Lower lobe of right lung (tissue), 2 donors: Measurements from ENCODE around the gene PRMT3. TPM values are rescaled to one million over a fixed set of nuclear protein-coding genes. Genes with fewer than 3 reads are reported as not detected.

Experiments used
- ATAC-seq, 2 donors: fragments of 200-7000 bp; cut with Tn5 transposase; one replicate each; pipeline ENCODE4 v1.9.1; 2020 to 2022; ENCODE audit warnings: mild to moderate bottlenecking in 2 of 2, moderate library complexity in 2 of 2
- DNase-seq: peaks from one replicate; pipeline ENCODE4 v3.0.0-alpha.2; 2020
- H3K27ac ChIP-seq: fragments of 200-600 bp; one replicate; pipeline ENCODE4 v1.8.0; 2022
- H3K27me3 ChIP-seq: fragments of 200-600 bp; one replicate; pipeline ENCODE4 v1.8.0; 2022; ENCODE audit warnings: low read depth
- H3K36me3 ChIP-seq: fragments of 200-600 bp; one replicate; pipeline ENCODE4 v1.8.0; 2022; ENCODE audit warnings: mild to moderate bottlenecking
- H3K4me1 ChIP-seq: fragments of 200-600 bp; one replicate; pipeline ENCODE4 v1.8.0; 2022
- H3K4me3 ChIP-seq: fragments of 200-600 bp; one replicate; pipeline ENCODE4 v1.8.0; 2022; ENCODE audit warnings: mild to moderate bottlenecking
- H3K9me3 ChIP-seq: fragments of 200-600 bp; one replicate; pipeline ENCODE4 v1.8.0; 2022
- intact Hi-C: fragments of 100-400 bp; cut with DNase I; formaldehyde crosslinking; loops from one replicate; pipeline ENCODE4 v1.11.0; 2022
- total RNA-seq: library from RNA; stranded (reverse); fragmentation: NEBNext Ultra II Directional; extraction: Animal tissue kit (Norgen Biotek cat#: 25700); gene quantifications from one replicate; pipeline ENCODE4 v1.2.1, GENCODE V29; 2021
- TF ChIP-seq, protein P1 (sequence below): fragments of 200-600 bp; IDR thresholded peaks from one replicate; pipeline ENCODE4 v1.8.0; 2022; ENCODE audit warnings: antibody characterized with exemption, mild to moderate bottlenecking
- donor health status: DM: no; HTN: yes; CAD: no; lungs with severe emphysema.

The PRMT3 gene
- total RNA-seq, 1 donor from 2014 or later: 10.6 TPM

DNA sequence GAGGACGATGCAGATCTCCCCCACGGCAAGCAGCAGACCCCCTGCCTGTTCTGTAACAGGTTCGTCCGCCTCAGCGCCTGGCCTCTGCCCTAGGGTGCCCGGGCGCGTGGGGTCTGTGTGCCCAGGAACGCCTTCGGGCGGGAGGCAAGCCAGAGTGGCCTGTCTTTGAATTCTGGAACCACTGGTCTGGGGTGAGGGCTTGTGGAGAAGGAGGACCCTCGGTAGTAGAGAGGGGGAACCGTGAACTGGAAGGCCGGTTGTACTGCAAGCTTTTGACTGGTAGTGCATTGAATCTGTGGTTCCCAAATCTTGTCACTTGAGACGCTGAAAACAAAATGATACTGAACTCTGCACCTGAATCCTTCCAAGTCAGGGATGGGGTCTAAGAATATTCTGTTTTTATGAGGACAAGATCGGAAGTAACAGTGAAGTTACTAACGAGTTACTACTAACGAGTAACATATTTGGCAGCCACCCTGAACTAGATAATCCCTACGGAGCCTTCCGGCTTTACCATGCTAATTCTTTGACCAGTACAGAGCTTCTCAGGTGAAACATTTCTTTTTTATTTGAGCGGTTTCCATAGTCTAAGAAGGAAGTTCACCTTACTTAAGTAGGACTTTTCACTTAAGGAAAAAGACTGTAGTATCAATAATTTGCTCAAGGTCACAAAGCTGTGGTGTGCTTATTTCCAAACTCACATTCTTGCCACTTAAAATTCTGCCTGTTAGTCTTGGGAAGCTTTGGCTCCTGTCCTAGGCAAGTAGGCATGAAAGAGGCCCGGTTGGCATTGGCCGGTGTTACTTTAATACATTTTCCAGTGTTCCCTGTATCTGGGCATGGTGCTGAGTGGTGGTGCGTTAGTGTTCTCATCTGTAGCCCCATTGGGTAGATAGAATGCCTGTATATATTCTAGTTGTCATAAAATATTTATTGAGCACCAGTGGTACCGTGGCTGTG, 860 bp downstream of the PRMT3 start:
- Histone ChIP-seq H3K4me3 (peak overlapping the region; percentile 94), H3K9me3 (no peaks in the 10 kb centered on the region), H3K27me3 (no peaks in the 10 kb centered on the region), H3K27ac (peak overlapping the region; percentile 94), H3K4me1 (peaks cover 19% of the 10 kb centered on the region), H3K36me3 (peaks cover 20% of the 10 kb centered on the region)
- intact Hi-C loops: no loop called here
- TF ChIP-seq, protein P1, sequence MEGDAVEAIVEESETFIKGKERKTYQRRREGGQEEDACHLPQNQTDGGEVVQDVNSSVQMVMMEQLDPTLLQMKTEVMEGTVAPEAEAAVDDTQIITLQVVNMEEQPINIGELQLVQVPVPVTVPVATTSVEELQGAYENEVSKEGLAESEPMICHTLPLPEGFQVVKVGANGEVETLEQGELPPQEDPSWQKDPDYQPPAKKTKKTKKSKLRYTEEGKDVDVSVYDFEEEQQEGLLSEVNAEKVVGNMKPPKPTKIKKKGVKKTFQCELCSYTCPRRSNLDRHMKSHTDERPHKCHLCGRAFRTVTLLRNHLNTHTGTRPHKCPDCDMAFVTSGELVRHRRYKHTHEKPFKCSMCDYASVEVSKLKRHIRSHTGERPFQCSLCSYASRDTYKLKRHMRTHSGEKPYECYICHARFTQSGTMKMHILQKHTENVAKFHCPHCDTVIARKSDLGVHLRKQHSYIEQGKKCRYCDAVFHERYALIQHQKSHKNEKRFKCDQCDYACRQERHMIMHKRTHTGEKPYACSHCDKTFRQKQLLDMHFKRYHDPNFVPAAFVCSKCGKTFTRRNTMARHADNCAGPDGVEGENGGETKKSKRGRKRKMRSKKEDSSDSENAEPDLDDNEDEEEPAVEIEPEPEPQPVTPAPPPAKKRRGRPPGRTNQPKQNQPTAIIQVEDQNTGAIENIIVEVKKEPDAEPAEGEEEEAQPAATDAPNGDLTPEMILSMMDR: no peak
- ATAC-seq: peak in 1 of 2 donors; percentile 46
- DNase-seq: no peak

DNA sequence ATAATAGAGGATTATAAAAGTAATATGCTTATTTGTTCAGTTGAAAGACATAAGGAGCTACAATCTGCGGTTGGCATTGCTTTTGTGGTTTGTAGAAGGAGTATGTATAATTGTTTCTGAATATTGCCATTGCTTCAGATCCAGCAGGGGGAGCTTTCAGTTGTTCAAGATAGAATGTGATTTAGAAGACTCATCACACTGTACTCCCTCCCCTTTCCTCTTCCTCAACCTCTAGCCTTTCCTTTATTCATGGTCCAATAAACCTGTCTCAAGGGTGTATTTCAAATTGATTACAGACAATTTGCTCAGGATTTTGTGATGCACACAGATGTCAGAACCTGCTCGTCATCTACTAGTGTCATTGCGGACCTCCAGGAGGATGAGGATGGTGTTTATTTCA, 9.8 kb downstream of the PRMT3 start:
- peaks cover 59% of the 10 kb centered on the region for H3K36me3 ChIP-seq
- H3K9me3 ChIP-seq: no peaks in the 10 kb centered on the region
- H3K27ac ChIP-seq: no peak overlapping the region
- ATAC-seq (no peak), DNase-seq (no peak)
- no peaks in the 10 kb centered on the region for H3K4me1 ChIP-seq
- TF ChIP-seq, protein P1: peak; percentile 50
- H3K4me3 ChIP-seq: no peak overlapping the region
- H3K27me3 ChIP-seq: no peaks in the 10 kb centered on the region
- intact Hi-C loops: no loop called here

DNA sequence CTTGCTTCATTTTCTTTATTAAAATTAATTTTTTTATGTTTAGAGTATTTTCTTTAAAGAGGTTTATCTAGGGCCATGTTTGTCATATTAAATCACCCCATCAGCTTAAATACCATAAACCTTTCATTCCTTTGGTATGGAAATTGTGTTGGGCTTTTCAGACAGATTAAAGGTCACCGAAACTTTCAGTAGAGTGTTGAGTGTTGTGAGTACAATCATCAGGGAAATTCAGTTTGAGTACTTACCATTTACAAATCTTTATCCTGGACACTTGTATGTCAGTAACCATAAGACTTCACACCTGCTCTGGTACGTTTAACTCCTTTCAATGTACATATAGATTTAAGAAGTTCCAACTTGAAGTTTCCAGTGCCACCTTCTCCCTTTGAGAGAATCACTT, 12.0 kb downstream of the PRMT3 start:
- DNase-seq (no peak), ATAC-seq (no peak)
- Histone ChIP-seq H3K4me1 (no peaks in the 10 kb centered on the region), H3K9me3 (no peaks in the 10 kb centered on the region), H3K27me3 (no peaks in the 10 kb centered on the region), H3K4me3 (no peak overlapping the region), H3K36me3 (peaks cover 53% of the 10 kb centered on the region), H3K27ac (no peak overlapping the region)
- TF ChIP-seq, protein P1: no peak
- intact Hi-C loops: no loop called here

DNA sequence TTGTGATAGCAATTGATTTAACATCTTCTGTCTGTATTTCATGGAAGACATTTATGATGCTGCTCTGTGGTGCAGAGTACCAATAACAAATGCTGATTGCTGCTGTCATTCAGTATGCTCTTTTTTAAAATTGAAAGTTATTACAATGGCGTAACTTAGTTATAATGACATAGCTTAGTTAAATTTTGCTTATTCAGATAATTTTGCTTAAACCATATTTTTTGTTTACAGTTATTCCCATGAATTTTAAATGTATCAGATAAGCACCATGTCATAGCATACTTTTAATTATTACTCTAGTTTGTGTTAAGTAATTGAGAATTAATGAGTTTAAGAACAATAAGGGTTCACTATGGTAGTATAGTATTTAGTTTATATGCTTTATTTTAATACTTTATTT, 15.5 kb downstream of the PRMT3 start:
- H3K4me3 ChIP-seq: no peak overlapping the region
- no peak for DNase-seq
- H3K27ac ChIP-seq: no peak overlapping the region
- no peak for ATAC-seq
- TF ChIP-seq, protein P1: no peak
- intact Hi-C loops: no loop called here
- H3K36me3 ChIP-seq: peaks cover 64% of the 10 kb centered on the region
- H3K9me3 ChIP-seq: no peaks in the 10 kb centered on the region
- no peaks in the 10 kb centered on the region for H3K4me1 ChIP-seq
- no peaks in the 10 kb centered on the region for H3K27me3 ChIP-seq

DNA sequence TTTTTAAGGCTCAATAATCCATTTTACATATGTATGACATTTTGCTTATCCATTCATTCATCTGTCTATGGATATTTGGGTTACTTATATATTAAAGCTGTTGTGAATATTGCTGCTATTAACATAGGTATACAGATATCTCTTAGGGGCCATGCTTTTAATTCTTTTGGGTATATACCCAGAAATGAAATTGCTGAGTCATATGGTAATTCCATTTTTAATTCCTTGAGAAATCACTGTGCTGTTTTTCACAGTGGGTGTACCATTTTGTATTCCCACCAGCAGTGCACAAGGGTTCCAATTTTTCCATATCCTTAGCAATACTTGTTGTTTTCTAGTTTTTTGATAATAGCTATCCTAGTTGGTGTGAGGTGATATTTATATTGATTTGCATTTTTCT, 19.0 kb downstream of the PRMT3 start:
- Histone ChIP-seq H3K4me3 (no peak overlapping the region), H3K27ac (no peak overlapping the region), H3K9me3 (no peaks in the 10 kb centered on the region), H3K27me3 (no peaks in the 10 kb centered on the region), H3K4me1 (no peaks in the 10 kb centered on the region), H3K36me3 (peaks cover 56% of the 10 kb centered on the region)
- TF ChIP-seq, protein P1: no peak
- intact Hi-C loops: no loop called here
- DNase-seq: no peak
- no peak for ATAC-seq
